Adrenal gland (tissue), 19 donors: ENCODE measurements around the gene PIGO. TPM values are rescaled to one million over a fixed set of nuclear protein-coding genes. Genes with fewer than 3 reads are reported as not detected.

ENCODE experiments used
- DNase-seq, 7 donors: peaks; one replicate each; pipeline ENCODE4 v3.0.0-alpha.2; 2019 to 2020
- H3K27ac ChIP-seq, 5 donors: fragments of 200-600 bp; sonication (generic) in 4 of 5; 1 replicate in 3 of 5; 2 replicates in 2 of 5; pipeline versions ENCODE4 v1.5.1 to v1.8.0; 2016 to 2020; ENCODE audit warnings: mild to moderate bottlenecking in 1 of 5
- H3K27me3 ChIP-seq: fragments of 200-600 bp; 2 replicates; pipeline ENCODE4 v1.8.0; 2021
- H3K36me3 ChIP-seq, 2 donors: fragments of 200-600 bp; replicated peaks in 1 of 2; 1 replicate in 1 of 2; 2 replicates in 1 of 2; pipeline versions ENCODE4 v1.5.1 to v1.8.0; 2018 to 2022
- H3K4me1 ChIP-seq, 2 donors: fragments of 200-600 bp; replicated peaks in 1 of 2; 1 replicate in 1 of 2; 2 replicates in 1 of 2; pipeline versions ENCODE4 v1.5.1 to v1.8.0; 2018 to 2021
- H3K4me3 ChIP-seq, 4 donors: fragments of 200-600 bp; sonication (generic) in 3 of 4; one replicate each; pipeline ENCODE4 v1.5.1; 2016 to 2018
- H3K9me3 ChIP-seq, 3 donors: fragments of 200-600 bp; sonication (generic) in 1 of 3; replicated peaks in 1 of 3; 1 replicate in 2 of 3; 2 replicates in 1 of 3; pipeline versions ENCODE4 v1.5.1 to v1.8.0; 2016 to 2021
- CTCF ChIP-seq, 6 experiments: fragments of 450-650 bp in 4 of 6; fragments of 200-600 bp in 2 of 6; sonication (generic) in 1 of 6; IDR thresholded peaks; 1 replicate in 5 of 6; 2 replicates in 1 of 6; pipeline versions ENCODE4 v1.5.1 to v1.8.0; 2016 to 2021; ENCODE audit warnings: antibody characterized with exemption in 6 of 6, mild to moderate bottlenecking in 2 of 6, moderate library complexity in 1 of 6
- POLR2A ChIP-seq, 2 donors: fragments of 450-650 bp; IDR thresholded peaks; one replicate each; pipeline ENCODE4 v1.6.1; 2017; ENCODE audit warnings: antibody characterized with exemption in 2 of 2, mild to moderate bottlenecking in 2 of 2, moderate library complexity in 1 of 2
- WGBS, 4 donors: extraction: QIAGEN DNeasy Blood & Tissue Kit in 2 of 4; methylation state at CpG; one replicate each; pipeline versions ENCODE4 v1.1.5 to v1.1.7; 2013 to 2017; 5-methylcytosine and 5-hydroxymethylcytosine counted together
- intact Hi-C, 2 donors: fragments of 100-400 bp; cut with DNase I; formaldehyde crosslinking; loops; one replicate each; pipeline versions ENCODE4 v1.14.1 to v1.15.0; 2022 to 2023
- long read RNA-seq, 10 donors: library from polyadenylated mRNA in 3 of 10; unstranded in 2 of 10; stranded (forward) in 1 of 10; transcript quantifications; one replicate each; pipeline ENCODE4 v2.0.0 and lab custom pipeline, GENCODE V29; 2021 to 2026
- polyA plus RNA-seq, 3 donors: library from polyadenylated mRNA; stranded (reverse); fragments of 200-250 nt in 2 of 3; fragments of 350-450 nt in 1 of 3; fragmentation: Illumina TruSeq in 1 of 3; extraction: RNeasy Lipid Tissue Mini Kit (QIAGEN cat#74804) in 1 of 3; gene quantifications; one replicate each; pipeline ENCODE4 v1.2.3, GENCODE V29; 2013 to 2014
- total RNA-seq, 9 donors: library from RNA; depleted of rRNA in 4 of 9; stranded (reverse); fragments of >200 nt in 4 of 9; fragments of 120-200 nt in 1 of 9; fragmentation: NEBNext Ultra II Directional in 1 of 9; extraction: Animal tissue kit (Norgen Biotek cat#: 25700) in 1 of 9; gene quantifications; one replicate each; pipeline versions ENCODE4 v1.1.0 to v1.2.4, GENCODE V29; 2013 to 2023
- donor health status: healthy with polysubstance abuse.
- donor health status: Bipolar disorder and iron deficiency.
- donor health status: DM: yes; HTN: yes; CAD: no.
- donor health status: DM: no; HTN: no; CAD: no.
- donor health status: DM: no; HTN: no; CAD: no.
- donor health status: DM: yes; HTN: yes; CAD: no.

Gene PIGO
- 10 to 100 TPM; 19.7 to 37.4 (median 32.1) TPM for total RNA-seq
- 10 to 100 TPM; 24.4 to 28.4 (median 24.9) TPM for polyA plus RNA-seq
- long read RNA-seq, donor 1, full-length matches to known transcripts: 4 of 4 reads
- long read RNA-seq, donor 1, partial matches to known transcripts: 0 of 4 reads
- long read RNA-seq, donor 1, other reads (novel, unspliced or antisense): 0 of 4 reads
- long read RNA-seq, donor 2, partial matches to known transcripts: 0 of 2 reads
- long read RNA-seq, donor 2, other reads (novel, unspliced or antisense): 0 of 2 reads
- long read RNA-seq, donor 3, partial matches to known transcripts: 0 of 1 reads
- long read RNA-seq, donor 3, other reads (novel, unspliced or antisense): 0 of 1 reads
- long read RNA-seq, donor 4, partial matches to known transcripts: 1 of 4 reads
- long read RNA-seq, donor 4, other reads (novel, unspliced or antisense): 2 of 4 reads
- long read RNA-seq, donor 5, full-length matches to known transcripts: 48 of 69 reads
- long read RNA-seq, donor 5, partial matches to known transcripts: 7 of 69 reads
- long read RNA-seq, donor 5, other reads (novel, unspliced or antisense): 14 of 69 reads
- long read RNA-seq, donor 6, partial matches to known transcripts: 3 of 6 reads
- long read RNA-seq, donor 6, other reads (novel, unspliced or antisense): 2 of 6 reads
- long read RNA-seq, donor 7, full-length matches to known transcripts: 1 of 1 reads
- long read RNA-seq, donor 7, partial matches to known transcripts: 0 of 1 reads
- long read RNA-seq, donor 7, other reads (novel, unspliced or antisense): 0 of 1 reads
- long read RNA-seq, donor 8, transcript PIGO-202 (12 exons, 2,464 nt): major isoform, 6 of 11 reads
- long read RNA-seq, donor 8, partial matches to known transcripts: 5 of 11 reads
- long read RNA-seq, donor 8, other reads (novel, unspliced or antisense): 0 of 11 reads
- long read RNA-seq, donor 9, full-length matches to known transcripts: 3 of 3 reads
- long read RNA-seq, donor 9, partial matches to known transcripts: 0 of 3 reads
- long read RNA-seq, donor 9, other reads (novel, unspliced or antisense): 0 of 3 reads
- long read RNA-seq, donor 10, full-length matches to known transcripts: 2 of 2 reads
- long read RNA-seq, donor 10, partial matches to known transcripts: 0 of 2 reads
- long read RNA-seq, donor 10, other reads (novel, unspliced or antisense): 0 of 2 reads

- peaks cover 7 to 10% of the 10 kb centered on the region in 2 donors for H3K4me1 ChIP-seq
- intact Hi-C loops: loop anchor here (5.0 to 10.0 kb wide), 3 partner anchors 111 to 199 kb away; partner anchors contain the start of gene DNAJB5 (in 1 of the 2)
- peaks cover 0 to 49% of the 10 kb centered on the region in 2 donors for H3K36me3 ChIP-seq
- H3K27ac ChIP-seq: peak within 1 kb of the TSS; percentile 92 to 99 (median 97)
- peak; percentile 67 to 71 for TF ChIP-seq POLR2A (IDR thresholded peaks at IDR 0.05)
- TF ChIP-seq CTCF (IDR thresholded peaks at IDR 0.05): peak; percentile 47 to 91 (median 82)
- no peaks in the 10 kb centered on the region for H3K9me3 ChIP-seq
- WGBS, 4 donors: 0 to 1% (median 0%) methylated on average over 28 to 53 of the region's 53 CpGs
- peak; percentile 87 to 94 (median 92) for DNase-seq
- H3K27me3 ChIP-seq: no peaks in the 10 kb centered on the region
- H3K4me3 ChIP-seq: peak within 1 kb of the TSS; percentile 47 to 97 (median 91)
Observed at GRCh38 chr9:35096035-35096849, at the start of gene PIGO. TSS of gene PIGO (minus strand) at chr9:35096591. CDS start at chr9:35095565, 1,026 bp downstream.

- H3K36me3 ChIP-seq: no peaks in the 10 kb centered on the region
- no peak for DNase-seq
- H3K27me3 ChIP-seq: no peaks in the 10 kb centered on the region
- no peak overlapping the region for H3K27ac ChIP-seq
- no peak overlapping the region for H3K4me3 ChIP-seq
- WGBS, 4 donors: 88 to 97% (median 93%) methylated on average over 5 of the region's 5 CpGs
- intact Hi-C loops: no loop called here
- TF ChIP-seq CTCF (IDR thresholded peaks at IDR 0.05): no peak
- TF ChIP-seq POLR2A (IDR thresholded peaks at IDR 0.05): no peak
- peaks cover 0 to 1% (median 0%) of the 10 kb centered on the region in 3 donors for H3K9me3 ChIP-seq
- no peaks in the 10 kb centered on the region for H3K4me1 ChIP-seq
Observed at GRCh38 chr9:35142037-35142436, 45.6 kb upstream of the PIGO start.

DNA sequence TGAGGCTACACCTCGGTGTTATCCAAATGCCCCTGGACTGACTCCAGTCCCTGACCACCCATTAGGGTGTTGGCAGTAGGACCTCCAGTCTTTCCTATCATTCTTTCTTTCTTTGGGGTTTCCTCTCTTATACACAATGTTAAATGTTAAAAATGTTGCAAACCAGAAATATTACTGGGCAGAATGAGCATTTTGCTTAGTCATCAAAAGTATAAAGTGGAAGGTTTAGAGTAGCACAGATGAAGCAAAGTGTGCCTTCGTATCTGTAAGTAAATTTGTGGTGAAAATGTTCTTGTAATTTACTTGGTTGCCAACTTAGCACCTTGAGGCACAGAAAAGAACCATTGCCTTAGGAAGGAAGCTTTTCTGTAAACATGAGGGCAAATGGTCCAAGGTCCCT, 43.7 kb upstream of the PIGO start:
- Histone ChIP-seq H3K27me3 (no peaks in the 10 kb centered on the region), H3K27ac (no peak overlapping the region), H3K9me3 (no peaks in the 10 kb centered on the region), H3K36me3 (no peaks in the 10 kb centered on the region), H3K4me1 (no peaks in the 10 kb centered on the region), H3K4me3 (no peak overlapping the region)
- intact Hi-C loops: no loop called here
- no peak for DNase-seq
- TF ChIP-seq POLR2A (IDR thresholded peaks at IDR 0.05) (no peak), CTCF (IDR thresholded peaks at IDR 0.05) (no peak)
- WGBS, 4 donors: 80 to 91% (median 88%) methylated on average over 2 of the region's 2 CpGs
